ENCODE data around the gene RBP3. TPM values are rescaled to one million over a fixed set of nuclear protein-coding genes. Genes with fewer than 3 reads are reported as not detected.
"Not testable (repeated sequence)": the region's sequence is repeated elsewhere in the genome, so short reads cannot be mapped to it uniquely, and the experiment has no call there.

The RBP3 gene
- total and polyA plus RNA-seq, 8 donors, result not detected

DNA sequence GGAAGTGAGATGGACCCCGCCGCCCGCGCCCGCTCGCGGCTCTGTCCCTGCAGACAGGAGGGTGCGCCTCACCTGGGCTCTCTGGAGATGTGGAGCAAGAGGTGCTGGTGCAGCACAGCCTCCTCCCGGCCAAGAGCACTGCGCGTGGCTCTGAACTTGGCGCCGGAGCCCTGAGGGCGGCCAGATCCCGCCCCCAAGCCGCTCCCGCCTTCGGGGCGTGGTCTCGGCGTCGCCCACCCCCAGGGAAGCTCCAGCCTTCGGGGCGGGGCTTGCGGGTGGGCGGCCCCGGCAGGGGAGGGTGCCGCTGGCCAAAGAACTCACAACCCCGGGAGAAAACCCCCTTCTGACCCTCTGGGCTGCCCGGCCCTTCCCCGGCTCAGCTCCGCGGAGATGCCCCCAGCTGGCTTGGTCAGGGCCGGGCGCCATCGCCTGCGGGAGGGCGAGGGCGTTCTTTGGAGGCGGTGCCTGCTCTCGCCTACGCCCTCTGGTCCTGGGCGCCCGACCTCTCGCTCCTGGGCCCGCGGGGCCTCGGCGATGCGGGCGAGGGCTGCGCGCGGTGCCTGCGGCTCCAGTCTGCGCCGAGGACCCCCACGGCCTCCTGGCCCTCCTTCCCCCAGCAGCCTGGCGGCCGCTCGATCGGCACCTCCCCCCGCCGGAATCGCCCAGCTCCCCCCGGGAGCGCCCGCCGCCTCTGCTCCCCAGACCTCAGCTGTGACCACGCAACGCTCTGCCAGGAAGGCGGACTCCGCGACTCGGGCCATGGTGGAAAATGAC lies 36.2 kb downstream of the RBP3 start, which contains the start of gene ZNF488:
Gene ZNF488, minus strand, starts transcription at position 146 of the 774 bp plus-strand sequence. CDS start 15,464 bp downstream, outside the sequence.
- Histone ChIP-seq H3K4me3 (peak within 1 kb of the TSS; percentile 74 to 83 (median 77)), H3K27me3 (no peaks in the 10 kb centered on the region), H3K36me3 (no peaks in the 10 kb centered on the region), H3K4me1 (peaks cover 22 to 34% (median 25%) of the 10 kb centered on the region in 4 donors), H3K9me3 (no peaks in the 10 kb centered on the region), H3K27ac (peak within 1 kb of the TSS; percentile 67 to 87 (median 76))
- DNase-seq, result peak; percentile 87 to 96
- 0 to 1% (median 0%) methylated on average over 33 to 75 of the region's 75 CpGs for WGBS, 5 donors
- TF ChIP-seq POLR2AphosphoS5 (IDR thresholded peaks at IDR 0.05) (peak in 2 of 3 donors; percentile 37 to 51), POLR2A (IDR thresholded peaks at IDR 0.05) (no peak)
- intact Hi-C loops (cut with DNase I; ENCODE audit: low total_unique reads), result loop anchor here (5.0 kb wide), 1 partner anchor 1102 kb away; no protein-coding TSS in a partner anchor

DNA sequence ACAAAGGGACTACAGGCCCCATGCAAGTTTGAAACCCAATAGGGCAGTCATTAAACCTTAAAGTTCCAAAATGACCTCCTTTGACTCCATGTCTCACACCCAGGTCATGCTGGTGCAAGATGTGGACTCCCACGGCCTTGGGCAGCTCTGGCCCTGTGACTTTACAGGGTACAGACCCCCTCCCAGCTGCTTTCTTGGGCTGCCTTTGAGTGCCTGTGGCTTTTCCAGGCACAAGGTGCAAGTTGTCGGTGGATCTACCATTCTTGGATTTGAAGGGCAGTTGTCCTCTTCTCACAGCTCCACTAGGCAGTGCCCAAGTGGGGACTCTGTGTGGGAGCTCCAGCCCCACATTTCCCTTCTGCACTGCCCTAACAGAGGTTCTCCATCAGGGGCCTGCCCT lies 37.9 kb downstream of the RBP3 start:
- DNase-seq; H3K36me3 ChIP-seq; intact Hi-C loops (cut with DNase I; ENCODE audit: low total_unique reads); H3K27me3 ChIP-seq; H3K27ac ChIP-seq; H3K4me3 ChIP-seq; H3K9me3 ChIP-seq: not testable (repeated sequence)
- WGBS, 5 donors, result 85 to 96% (median 87%) methylated on average over 2 of the region's 2 CpGs
- peaks cover 12 to 20% (median 16%) of the 10 kb centered on the region in 4 donors for H3K4me1 ChIP-seq

DNA sequence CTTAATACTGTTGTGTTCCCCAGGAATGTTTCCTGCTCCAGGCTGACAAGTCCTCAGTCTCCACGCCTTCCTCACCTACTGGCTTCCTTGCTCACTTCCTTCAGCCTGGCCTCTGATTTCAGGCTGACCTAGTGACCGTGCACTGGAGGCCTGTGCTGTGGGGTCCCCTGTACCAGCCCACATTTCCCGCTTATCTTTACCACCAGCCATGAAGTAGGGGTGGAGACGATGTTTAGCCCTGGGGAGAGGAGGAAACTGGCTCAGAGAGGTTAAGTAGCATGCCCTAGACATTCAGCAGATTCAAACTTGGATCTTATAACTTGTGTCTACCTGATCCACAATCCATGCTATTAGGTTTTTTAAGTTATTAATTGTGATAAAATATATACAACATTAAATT lies 40.7 kb downstream of the RBP3 start:
- intact Hi-C loops (cut with DNase I; ENCODE audit: low total_unique reads), result no loop called here
- H3K9me3 ChIP-seq, result no peaks in the 10 kb centered on the region
- DNase-seq, result peak in 1 of 2 donors; percentile 7
- no peaks in the 10 kb centered on the region for H3K27me3 ChIP-seq
- TF ChIP-seq POLR2AphosphoS5 (IDR thresholded peaks at IDR 0.05), result no peak
- no peak for TF ChIP-seq POLR2A (IDR thresholded peaks at IDR 0.05)
- TF ChIP-seq, protein P1, sequence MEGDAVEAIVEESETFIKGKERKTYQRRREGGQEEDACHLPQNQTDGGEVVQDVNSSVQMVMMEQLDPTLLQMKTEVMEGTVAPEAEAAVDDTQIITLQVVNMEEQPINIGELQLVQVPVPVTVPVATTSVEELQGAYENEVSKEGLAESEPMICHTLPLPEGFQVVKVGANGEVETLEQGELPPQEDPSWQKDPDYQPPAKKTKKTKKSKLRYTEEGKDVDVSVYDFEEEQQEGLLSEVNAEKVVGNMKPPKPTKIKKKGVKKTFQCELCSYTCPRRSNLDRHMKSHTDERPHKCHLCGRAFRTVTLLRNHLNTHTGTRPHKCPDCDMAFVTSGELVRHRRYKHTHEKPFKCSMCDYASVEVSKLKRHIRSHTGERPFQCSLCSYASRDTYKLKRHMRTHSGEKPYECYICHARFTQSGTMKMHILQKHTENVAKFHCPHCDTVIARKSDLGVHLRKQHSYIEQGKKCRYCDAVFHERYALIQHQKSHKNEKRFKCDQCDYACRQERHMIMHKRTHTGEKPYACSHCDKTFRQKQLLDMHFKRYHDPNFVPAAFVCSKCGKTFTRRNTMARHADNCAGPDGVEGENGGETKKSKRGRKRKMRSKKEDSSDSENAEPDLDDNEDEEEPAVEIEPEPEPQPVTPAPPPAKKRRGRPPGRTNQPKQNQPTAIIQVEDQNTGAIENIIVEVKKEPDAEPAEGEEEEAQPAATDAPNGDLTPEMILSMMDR (IDR thresholded peaks at IDR 0.05), result no peak
- TF ChIP-seq EP300 (IDR thresholded peaks at IDR 0.05), result no peak
- H3K4me3 ChIP-seq, result no peak overlapping the region
- no peak overlapping the region for H3K27ac ChIP-seq
- 80 to 89% (median 84%) methylated on average over 4 of the region's 4 CpGs for WGBS, 5 donors
- H3K36me3 ChIP-seq, result no peaks in the 10 kb centered on the region
- H3K4me1 ChIP-seq, result peaks cover 2 to 8% (median 4%) of the 10 kb centered on the region in 4 donors

DNA sequence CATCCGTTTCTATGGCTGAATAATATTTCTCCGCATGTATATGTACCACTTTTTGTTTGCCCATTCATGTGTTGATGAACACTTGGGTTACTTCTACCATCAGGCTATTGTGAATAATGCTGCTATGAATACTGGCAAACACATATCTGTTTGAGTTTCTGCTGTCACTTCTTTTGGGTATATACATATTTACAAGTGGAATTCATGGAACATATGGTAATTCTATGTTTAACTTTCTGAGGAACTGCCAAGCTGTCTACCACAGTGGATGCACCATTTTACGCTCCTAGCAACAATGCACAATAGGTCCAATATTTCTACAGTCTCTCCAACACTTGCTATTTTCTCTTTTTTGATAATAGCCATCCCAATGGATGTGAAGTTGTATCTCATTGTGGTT lies 41.5 kb downstream of the RBP3 start:
- H3K4me1 ChIP-seq, result peaks cover 0 to 4% (median under 1%) of the 10 kb centered on the region in 4 donors
- no peak overlapping the region for H3K4me3 ChIP-seq
- 87 to 95% (median 93%) methylated on average over 3 of the region's 3 CpGs for WGBS, 5 donors
- intact Hi-C loops (cut with DNase I; ENCODE audit: low total_unique reads), result no loop called here
- no peaks in the 10 kb centered on the region for H3K9me3 ChIP-seq
- H3K27ac ChIP-seq, result no peak overlapping the region
- H3K27me3 ChIP-seq, result no peaks in the 10 kb centered on the region
- H3K36me3 ChIP-seq, result no peaks in the 10 kb centered on the region
- TF ChIP-seq POLR2AphosphoS5 (IDR thresholded peaks at IDR 0.05) (no peak), EP300 (IDR thresholded peaks at IDR 0.05) (no peak), POLR2A (IDR thresholded peaks at IDR 0.05) (no peak)
- TF ChIP-seq, protein P1 (IDR thresholded peaks at IDR 0.05), result no peak
- no peak for DNase-seq

DNA sequence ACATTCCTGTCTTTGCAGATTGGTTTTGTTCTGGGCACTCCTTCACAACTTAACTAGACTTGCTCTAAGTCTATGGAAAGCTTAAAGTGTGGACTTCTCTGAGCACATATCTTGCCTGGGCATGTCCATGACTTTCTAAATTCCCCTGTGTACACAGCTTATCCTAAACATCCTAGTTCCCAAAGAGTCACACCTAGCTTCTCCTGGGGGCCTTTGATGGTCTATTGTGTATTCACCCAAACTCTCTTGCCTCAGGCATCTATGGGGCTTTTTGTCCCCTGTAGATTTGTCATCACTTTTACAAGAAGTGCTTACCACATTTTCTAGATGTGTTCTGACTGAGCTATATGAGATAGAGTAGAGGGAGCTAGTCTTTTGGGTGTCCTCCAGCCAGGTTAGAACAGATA lies 48.2 kb downstream of the RBP3 start:
- Histone ChIP-seq H3K27me3 (no peaks in the 10 kb centered on the region), H3K27ac (no peak overlapping the region), H3K4me3 (no peak overlapping the region), H3K36me3 (no peaks in the 10 kb centered on the region), H3K4me1 (no peaks in the 10 kb centered on the region), H3K9me3 (peaks cover 0 to 8% (median 1%) of the 10 kb centered on the region in 4 donors)
- intact Hi-C loops (cut with DNase I; ENCODE audit: low total_unique reads), result no loop called here
- no peak for TF ChIP-seq EP300 (IDR thresholded peaks at IDR 0.05)
- TF ChIP-seq, protein P1 (IDR thresholded peaks at IDR 0.05), result no peak
- DNase-seq, result no peak

All from stomach (tissue), 9 donors.